Heart right ventricle (tissue), 16 donors: ENCODE results near the gene MAN1A2. TPM values are rescaled to one million over a fixed set of nuclear protein-coding genes. Genes with fewer than 3 reads are reported as not detected.

Experiments
- ATAC-seq, 8 donors: fragments of 200-7000 bp; cut with Tn5 transposase; one replicate each; pipeline ENCODE4 v1.9.1; 2020; ENCODE audit warnings: mild to moderate bottlenecking in 8 of 8, moderate library complexity in 8 of 8, moderate number of reproducible peaks in 1 of 8
- DNase-seq, 2 donors: peaks; one replicate each; pipeline ENCODE4 v3.0.0-alpha.2; 2020
- H3K27ac ChIP-seq, 10 donors: fragments of 200-600 bp; sonication (generic) in 2 of 10; one replicate each; pipeline versions ENCODE4 v1.5.0 to v1.8.0; 2020 to 2022; ENCODE audit warnings: mild to moderate bottlenecking in 3 of 10
- H3K27me3 ChIP-seq, 7 donors: fragments of 200-600 bp; one replicate each; pipeline ENCODE4 v1.8.0; 2021 to 2022; ENCODE audit warnings: mild to moderate bottlenecking in 2 of 7
- H3K36me3 ChIP-seq, 9 donors: fragments of 200-600 bp; sonication (generic) in 1 of 9; one replicate each; pipeline versions ENCODE4 v1.5.0 to v1.8.0; 2020 to 2022; ENCODE audit warnings: mild to moderate bottlenecking in 2 of 9
- H3K4me1 ChIP-seq, 9 donors: fragments of 200-600 bp; sonication (generic) in 1 of 9; one replicate each; pipeline versions ENCODE4 v1.5.0 to v1.8.0; 2020 to 2022; ENCODE audit warnings: mild to moderate bottlenecking in 4 of 9
- H3K4me3 ChIP-seq, 10 donors: fragments of 200-600 bp; sonication (generic) in 2 of 10; one replicate each; pipeline versions ENCODE4 v1.5.0 to v1.8.0; 2020 to 2022; ENCODE audit warnings: mild to moderate bottlenecking in 7 of 10, moderate library complexity in 2 of 10
- H3K9me3 ChIP-seq, 11 donors: fragments of 200-600 bp in 10 of 11; sonication (generic) in 2 of 11; one replicate each; pipeline versions ENCODE4 v1.5.0 to v1.8.0; 2013 to 2022; ENCODE audit warnings: mild to moderate bottlenecking in 2 of 11, control low read depth in 1 of 11, moderate library complexity in 1 of 11
- WGBS, 2 donors: extraction: QIAGEN DNeasy Blood & Tissue Kit; methylation state at CpG; one replicate each; pipeline ENCODE4 v1.1.7; 2013; ENCODE audit warnings: inconsistent platforms in 1 of 2; 5-methylcytosine and 5-hydroxymethylcytosine counted together
- intact Hi-C, 10 donors: fragments of 100-400 bp; cut with DNase I; formaldehyde crosslinking; loops; one replicate each; pipeline versions ENCODE4 v1.11.1 to v1.14.2; 2022
- polyA plus RNA-seq, 2 donors: library from polyadenylated mRNA; stranded (reverse); fragments of 200-250 nt; gene quantifications; one replicate each; pipeline ENCODE4 v1.2.3, GENCODE V29; 2013
- total RNA-seq, 10 donors: library from RNA; stranded (reverse); fragmentation: NEBNext Ultra II Directional in 3 of 10; extraction: Animal tissue kit (Norgen Biotek cat#: 25700) in 3 of 10; gene quantifications; one replicate each; pipeline versions ENCODE4 v1.2.1 to v1.2.4, GENCODE V29; 2021 to 2023
- TF ChIP-seq, protein P1 (sequence below), 9 donors: fragments of 200-600 bp; sonication (generic) in 2 of 9; IDR thresholded peaks; one replicate each; pipeline versions ENCODE4 v1.5.0 to v1.8.0; 2021 to 2022; ENCODE audit warnings: antibody characterized with exemption in 9 of 9, mild to moderate bottlenecking in 5 of 9, moderate library complexity in 1 of 9
- donor health status: Arrhythmogenic right ventricular cardiomyopathy.
- donor health status: ischemic (EF 13 %, LVEDD 7.1; RV severe dilation, severe dysfunction).
- donor health status: healthy with polysubstance abuse.
- donor health status: DM: no; HTN: yes; CAD: no.
- donor health status: DM: no; HTN: no; CAD: no.
- donor health status: ischemic (EF 25% LVEDD 6.9; RV normal size, moderate dysfunction).
- donor health status: ischemic (EF 25% LVEDD 5.7; RV mildly dilated, moderate dysfunction).
- donor health status: healthy.
- donor health status: DM: yes; HTN: yes; CAD: no.
- donor health status: Ischemic cardiomyopathy.
- donor health status: ischemic (EF 35%, LVEDD 5.7; RV mildly dilated, moderate dysfunction).
- donor health status: nonischemic (EF 11% LVEDD 7.7; RV severe dilation, severe dysfunction).
- donor health status: DM: yes; HTN: yes; CAD: no.
- donor health status: PGD.
- donor health status: ischemic (EF 29% LVEDD 5.4; RV normal size, mild dysfunction).
- donor health status: nonischemic (EF 23%, LVEDD 6.1; RV moderate dilation, normal function).

Gene MAN1A2
- total and polyA plus RNA-seq, 12 donors, result 5.1 to 37.3 (median 26.0) TPM

DNA sequence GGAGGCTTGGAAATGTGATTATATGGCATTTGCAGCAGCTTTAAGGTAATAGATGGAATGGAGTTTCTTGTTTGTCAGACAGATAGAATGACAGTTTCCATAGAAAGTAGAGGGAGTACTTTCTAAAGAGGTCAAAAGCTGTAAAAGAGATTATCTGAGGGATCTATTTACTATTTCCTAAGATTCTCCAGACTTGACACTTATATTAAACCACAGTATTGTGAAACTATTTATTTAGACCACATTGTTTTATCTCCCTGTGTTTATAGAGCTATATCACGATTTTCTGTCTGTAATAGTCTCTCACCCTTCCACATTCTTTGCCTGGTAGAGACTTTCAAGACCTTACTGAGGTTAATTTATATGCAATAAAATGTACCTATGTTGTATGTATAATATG lies 66.7 kb downstream of the MAN1A2 start:
- intact Hi-C loops, result no loop called here
- no peaks in the 10 kb centered on the region for H3K9me3 ChIP-seq
- DNase-seq (no peak), ATAC-seq (no peak)
- H3K4me3 ChIP-seq, result no peak overlapping the region
- 93 to 95% methylated on average over 1 of the region's 1 CpG for WGBS, 2 donors
- H3K4me1 ChIP-seq, result peaks cover 0 to 6% (median 0%) of the 10 kb centered on the region in 9 donors
- TF ChIP-seq, protein P1, sequence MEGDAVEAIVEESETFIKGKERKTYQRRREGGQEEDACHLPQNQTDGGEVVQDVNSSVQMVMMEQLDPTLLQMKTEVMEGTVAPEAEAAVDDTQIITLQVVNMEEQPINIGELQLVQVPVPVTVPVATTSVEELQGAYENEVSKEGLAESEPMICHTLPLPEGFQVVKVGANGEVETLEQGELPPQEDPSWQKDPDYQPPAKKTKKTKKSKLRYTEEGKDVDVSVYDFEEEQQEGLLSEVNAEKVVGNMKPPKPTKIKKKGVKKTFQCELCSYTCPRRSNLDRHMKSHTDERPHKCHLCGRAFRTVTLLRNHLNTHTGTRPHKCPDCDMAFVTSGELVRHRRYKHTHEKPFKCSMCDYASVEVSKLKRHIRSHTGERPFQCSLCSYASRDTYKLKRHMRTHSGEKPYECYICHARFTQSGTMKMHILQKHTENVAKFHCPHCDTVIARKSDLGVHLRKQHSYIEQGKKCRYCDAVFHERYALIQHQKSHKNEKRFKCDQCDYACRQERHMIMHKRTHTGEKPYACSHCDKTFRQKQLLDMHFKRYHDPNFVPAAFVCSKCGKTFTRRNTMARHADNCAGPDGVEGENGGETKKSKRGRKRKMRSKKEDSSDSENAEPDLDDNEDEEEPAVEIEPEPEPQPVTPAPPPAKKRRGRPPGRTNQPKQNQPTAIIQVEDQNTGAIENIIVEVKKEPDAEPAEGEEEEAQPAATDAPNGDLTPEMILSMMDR (IDR thresholded peaks at IDR 0.05), result no peak
- no peak overlapping the region for H3K27ac ChIP-seq
- H3K27me3 ChIP-seq, result no peaks in the 10 kb centered on the region
- H3K36me3 ChIP-seq, result peaks cover 0 to 5% (median 0%) of the 10 kb centered on the region in 9 donors

DNA sequence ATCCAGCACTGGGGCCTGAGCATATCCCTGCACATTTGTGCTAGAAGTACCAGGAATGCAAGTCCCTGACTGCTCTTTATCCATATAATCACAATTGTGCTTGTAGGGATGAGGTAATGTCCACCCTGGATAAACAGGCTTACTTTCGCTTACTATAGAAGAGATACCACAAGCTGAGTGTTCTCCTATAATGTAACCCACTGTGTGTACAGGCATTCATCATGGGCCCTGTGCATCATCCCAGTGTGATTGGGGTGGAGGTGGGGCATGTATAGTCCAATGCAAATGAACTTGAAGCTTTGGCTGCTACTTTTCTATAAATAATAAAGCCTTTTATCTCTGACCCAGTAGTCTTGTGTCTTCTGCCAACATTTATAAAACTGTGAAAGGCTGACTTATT lies 69.3 kb downstream of the MAN1A2 start:
- intact Hi-C loops, result no loop called here
- peaks cover 0 to 3% (median 0%) of the 10 kb centered on the region in 9 donors for H3K36me3 ChIP-seq
- TF ChIP-seq, protein P1 (IDR thresholded peaks at IDR 0.05), result no peak
- H3K27ac ChIP-seq, result no peak overlapping the region
- H3K9me3 ChIP-seq, result no peaks in the 10 kb centered on the region
- peaks cover 0 to 6% (median 0%) of the 10 kb centered on the region in 9 donors for H3K4me1 ChIP-seq
- no peak overlapping the region for H3K4me3 ChIP-seq
- no peak for DNase-seq
- H3K27me3 ChIP-seq, result no peaks in the 10 kb centered on the region
- WGBS, 2 donors, result 97 to 100% methylated on average over 1 of the region's 1 CpG
- ATAC-seq, result no peak

DNA sequence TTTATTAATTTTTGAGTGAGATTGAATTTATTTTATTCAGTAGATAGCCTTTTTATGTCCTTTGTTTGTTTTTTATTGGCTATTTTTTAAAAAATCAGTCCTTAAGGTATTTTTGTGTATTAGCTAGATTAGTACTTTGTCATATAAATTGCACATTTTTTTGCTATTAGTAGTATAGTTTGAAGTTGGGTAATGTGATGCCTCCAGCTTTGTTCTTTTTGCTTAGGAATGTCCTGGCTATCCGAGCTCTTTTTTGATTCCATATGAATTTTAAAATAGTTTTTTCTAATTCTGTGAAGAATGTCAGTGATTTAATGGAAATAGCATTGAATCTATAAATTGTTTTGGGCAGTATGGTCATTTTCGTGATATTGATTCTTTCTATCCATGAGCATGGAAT lies 80.4 kb downstream of the MAN1A2 start:
- DNase-seq (no peak), ATAC-seq (no peak)
- peaks cover 0 to 16% (median 0%) of the 10 kb centered on the region in 11 donors for H3K9me3 ChIP-seq
- no peaks in the 10 kb centered on the region for H3K4me1 ChIP-seq
- H3K27me3 ChIP-seq, result no peaks in the 10 kb centered on the region
- peaks cover 0 to 41% (median 0%) of the 10 kb centered on the region in 9 donors for H3K36me3 ChIP-seq
- intact Hi-C loops, result no loop called here
- no peak overlapping the region for H3K4me3 ChIP-seq
- WGBS, 2 donors, result 95 to 99% methylated on average over 2 of the region's 2 CpGs
- no peak overlapping the region for H3K27ac ChIP-seq
- TF ChIP-seq, protein P1 (IDR thresholded peaks at IDR 0.05), result no peak

DNA sequence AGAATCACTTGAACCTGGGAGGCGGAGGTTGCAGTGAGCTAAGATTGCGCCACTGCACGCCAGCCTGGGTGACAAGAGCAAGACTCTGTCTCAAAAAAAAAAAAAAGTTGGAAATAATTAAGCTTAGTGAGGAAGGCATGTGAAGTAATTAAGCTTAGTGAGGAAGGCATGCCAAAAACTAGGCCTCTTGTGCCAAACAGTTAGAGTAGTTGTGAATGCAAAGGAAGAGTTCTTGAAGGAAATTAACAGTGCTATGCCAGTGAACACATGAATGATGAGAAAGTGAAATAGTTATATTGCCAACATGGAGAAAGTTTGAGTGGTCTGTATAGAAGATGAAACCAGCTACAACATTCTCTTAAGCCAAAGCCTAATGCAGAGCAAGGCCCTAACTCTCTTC lies 85.0 kb downstream of the MAN1A2 start:
- DNase-seq (no peak), ATAC-seq (no peak)
- Histone ChIP-seq H3K9me3 (peaks cover 0 to 5% (median 0%) of the 10 kb centered on the region in 11 donors), H3K27ac (no peak overlapping the region), H3K4me1 (no peaks in the 10 kb centered on the region), H3K27me3 (no peaks in the 10 kb centered on the region), H3K36me3 (peaks cover 0 to 27% (median 0%) of the 10 kb centered on the region in 9 donors), H3K4me3 (no peak overlapping the region)
- intact Hi-C loops, result no loop called here
- TF ChIP-seq, protein P1 (IDR thresholded peaks at IDR 0.05), result no peak
- WGBS, 2 donors, result 97 to 98% methylated on average over 3 of the region's 3 CpGs
